PFSK-1 (cell line): Measurements from ENCODE around the gene FMNL2.

Experiments used
- FOXP2 ChIP-seq: optimal IDR thresholded peaks from 2 replicates; pipeline ENCODE3; 2011; ENCODE audit warnings: borderline replicate concordance, control low read depth, inconsistent platforms; ENCODE audit not compliant: insufficient read depth; ENCODE audit errors: extremely low read length, extremely low read depth
- POLR2AphosphoS5 ChIP-seq: IDR thresholded peaks from 2 replicates; pipeline ENCODE4 v1.6.1; 2012; ENCODE audit warnings: low read depth, mild to moderate bottlenecking, control low read depth, low read length, moderate library complexity
- REST ChIP-seq, 2 experiments: IDR thresholded peaks; 2 replicates each; pipeline versions ENCODE4 v1.6.1 to v1.8.0; 2011 to 2012; ENCODE audit warnings: low read depth in 2 of 2, low read length in 2 of 2, control low read depth in 1 of 2, inconsistent platforms in 1 of 2, mild to moderate bottlenecking in 1 of 2, moderate library complexity in 1 of 2; ENCODE audit not compliant: insufficient read depth in 1 of 2
- SIN3A ChIP-seq: IDR thresholded peaks from 2 replicates; pipeline ENCODE4 v1.6.1; 2012; ENCODE audit warnings: mild to moderate bottlenecking, low read length, moderate library complexity, borderline replicate concordance; ENCODE audit not compliant: insufficient read depth
- TAF1 ChIP-seq: IDR thresholded peaks from 2 replicates; pipeline ENCODE4 v1.6.1; 2012; ENCODE audit warnings: low read length, control low read depth, borderline replicate concordance; ENCODE audit not compliant: insufficient read depth

Gene FMNL2

GRCh38 chr2:152623076-152623740 lies 288.2 kb downstream of the FMNL2 start:
- no peak for TF ChIP-seq FOXP2
- no peak for TF ChIP-seq REST (IDR thresholded peaks at IDR 0.05; ENCODE audit: insufficient read depth in 1 of 2, low read depth in 2 of 2, low read length in 2 of 2)
- TF ChIP-seq POLR2AphosphoS5: no peak
- no peak for TF ChIP-seq SIN3A
- TF ChIP-seq TAF1: no peak

GRCh38 chr2:152623775-152624174 lies 288.8 kb downstream of the FMNL2 start:
- TF ChIP-seq TAF1 (no peak), REST (IDR thresholded peaks at IDR 0.05; ENCODE audit: insufficient read depth in 1 of 2, low read depth in 2 of 2, low read length in 2 of 2) (no peak), SIN3A (no peak), POLR2AphosphoS5 (no peak), FOXP2 (no peak)

GRCh38 chr2:152624805-152625204 lies 289.8 kb downstream of the FMNL2 start:
- TF ChIP-seq TAF1 (no peak), FOXP2 (no peak), POLR2AphosphoS5 (no peak), SIN3A (no peak), REST (IDR thresholded peaks at IDR 0.05; ENCODE audit: insufficient read depth in 1 of 2, low read depth in 2 of 2, low read length in 2 of 2) (no peak)

GRCh38 chr2:152626911-152627339 lies 292.0 kb downstream of the FMNL2 start:
- TF ChIP-seq TAF1 (no peak), FOXP2 (no peak)

GRCh38 chr2:152627351-152627957 lies 292.5 kb downstream of the FMNL2 start:
- TF ChIP-seq REST (IDR thresholded peaks at IDR 0.05; ENCODE audit: insufficient read depth in 1 of 2, low read depth in 2 of 2, low read length in 2 of 2) (no peak), POLR2AphosphoS5 (no peak), TAF1 (no peak), FOXP2 (no peak), SIN3A (no peak)
